Glutamatergic neuron (in vitro differentiated cells): ENCODE results near the gene PGF. TPM values are rescaled to one million over a fixed set of nuclear protein-coding genes. Genes with fewer than 3 reads are reported as not detected.
"Not testable (repeated sequence)": the region's sequence is repeated elsewhere in the genome, so short reads cannot be mapped to it uniquely, and the experiment has no call there.

Source experiments
- DNase-seq: peaks from one replicate; pipeline ENCODE4 v3.0.0; 2022
- H3K27ac Mint-ChIP-seq: one replicate; pipeline ENCODE4 v1.8.0; 2020; ENCODE audit warnings: mild to moderate bottlenecking, mixed read lengths, inconsistent platforms; ENCODE audit not compliant: unreplicated experiment
- H3K27me3 Mint-ChIP-seq: one replicate; pipeline ENCODE4 v1.8.0; 2020; ENCODE audit warnings: mild to moderate bottlenecking, moderate library complexity, mixed read lengths, inconsistent platforms; ENCODE audit not compliant: unreplicated experiment
- H3K36me3 Mint-ChIP-seq: one replicate; pipeline ENCODE4 v1.8.0; 2020; ENCODE audit warnings: mild to moderate bottlenecking, mixed read lengths, inconsistent platforms; ENCODE audit not compliant: unreplicated experiment
- H3K4me1 Mint-ChIP-seq: one replicate; pipeline ENCODE4 v1.8.0; 2020; ENCODE audit warnings: mild to moderate bottlenecking, low read depth, mixed read lengths, inconsistent platforms; ENCODE audit not compliant: unreplicated experiment
- H3K4me3 Mint-ChIP-seq: one replicate; pipeline ENCODE4 v1.8.0; 2020; ENCODE audit warnings: mild to moderate bottlenecking, mixed read lengths, inconsistent platforms; ENCODE audit not compliant: unreplicated experiment
- H3K9me3 Mint-ChIP-seq: one replicate; pipeline ENCODE4 v1.8.0; 2020; ENCODE audit warnings: mild to moderate bottlenecking, moderate library complexity, mixed read lengths, inconsistent platforms; ENCODE audit not compliant: unreplicated experiment
- CTCF ChIP-seq: fragments of 200-600 bp; sonication (generic); IDR thresholded peaks from one replicate; pipeline ENCODE4 v1.5.0; 2021; ENCODE audit not compliant: partially characterized antibody, unreplicated experiment
- total RNA-seq: library from RNA; stranded (reverse); fragmentation: NEBNext Ultra II Directional; extraction: Animal tissue kit (Norgen Biotek cat#: 25700); gene quantifications from one replicate; pipeline ENCODE4 v1.2.1, GENCODE V29; 2021; ENCODE audit not compliant: unreplicated experiment

The PGF gene
- total RNA-seq, 1 donor from 2014 or later, result 7.9 TPM

GRCh38 chr14:74934476-74935359 lies 20.7 kb downstream of the PGF start:
- Mint-ChIP-seq H3K4me1 (peaks cover 36% of the 10 kb centered on the region), H3K27me3 (peaks cover 5% of the 10 kb centered on the region), H3K4me3 (peak overlapping the region; percentile 42), H3K27ac (peak overlapping the region; percentile 79), H3K36me3 (no peaks in the 10 kb centered on the region), H3K9me3 (peaks cover 9% of the 10 kb centered on the region)
- no peak for TF ChIP-seq CTCF
- DNase-seq, result peak; percentile 67

GRCh38 chr14:74934041-74934440 lies 21.4 kb downstream of the PGF start:
- TF ChIP-seq CTCF, result no peak

GRCh38 chr14:74932936-74933335 lies 22.5 kb downstream of the PGF start:
- H3K9me3 Mint-ChIP-seq, H3K27me3 Mint-ChIP-seq, H3K36me3 Mint-ChIP-seq, DNase-seq, H3K27ac Mint-ChIP-seq, H3K4me3 Mint-ChIP-seq: not testable (repeated sequence)
- peaks cover 28% of the 10 kb centered on the region for H3K4me1 Mint-ChIP-seq

More at GRCh38 chr14:74934041-74934440, 21.4 kb downstream of the PGF start:
- Mint-ChIP-seq H3K9me3 (peaks cover 9% of the 10 kb centered on the region), H3K27me3 (peaks cover 5% of the 10 kb centered on the region), H3K4me1 (peaks cover 30% of the 10 kb centered on the region), H3K27ac (peak overlapping the region; percentile 79), H3K4me3 (peak overlapping the region; percentile 42), H3K36me3 (no peaks in the 10 kb centered on the region)
- no peak for DNase-seq

GRCh38 chr14:74932401-74932901 lies 22.9 kb downstream of the PGF start:
- peak overlapping the region; percentile 23 for H3K4me3 Mint-ChIP-seq
- peak overlapping the region; percentile 41 for H3K27ac Mint-ChIP-seq
- TF ChIP-seq CTCF, result no peak
- H3K36me3 Mint-ChIP-seq, result no peaks in the 10 kb centered on the region
- peaks cover 28% of the 10 kb centered on the region for H3K4me1 Mint-ChIP-seq
- peaks cover 4% of the 10 kb centered on the region for H3K27me3 Mint-ChIP-seq
- peak; percentile 18 for DNase-seq
- H3K9me3 Mint-ChIP-seq, result peaks cover 5% of the 10 kb centered on the region

GRCh38 chr14:74931744-74932143 lies 23.7 kb downstream of the PGF start:
- not testable (repeated sequence) for H3K27ac Mint-ChIP-seq, DNase-seq, H3K4me3 Mint-ChIP-seq, H3K9me3 Mint-ChIP-seq, H3K36me3 Mint-ChIP-seq, H3K27me3 Mint-ChIP-seq
- peaks cover 27% of the 10 kb centered on the region for H3K4me1 Mint-ChIP-seq

GRCh38 chr14:74929242-74929641 lies 26.2 kb downstream of the PGF start:
- Mint-ChIP-seq H3K4me1 (peaks cover 19% of the 10 kb centered on the region), H3K9me3 (peaks cover 7% of the 10 kb centered on the region), H3K4me3 (no peak overlapping the region), H3K27me3 (peaks cover 8% of the 10 kb centered on the region), H3K27ac (no peak overlapping the region), H3K36me3 (no peaks in the 10 kb centered on the region)
- no peak for DNase-seq
- no peak for TF ChIP-seq CTCF
